ENCODE data around the gene HSD11B1L. TPM values are rescaled to one million over a fixed set of nuclear protein-coding genes. Genes with fewer than 3 reads are reported as not detected.
"Not testable (repeated sequence)": the region's sequence is repeated elsewhere in the genome, so short reads cannot be mapped to it uniquely, and the experiment has no call there.

Gene HSD11B1L
- total RNA-seq, 1 donor from 2014 or later = 7.1 TPM

DNA sequence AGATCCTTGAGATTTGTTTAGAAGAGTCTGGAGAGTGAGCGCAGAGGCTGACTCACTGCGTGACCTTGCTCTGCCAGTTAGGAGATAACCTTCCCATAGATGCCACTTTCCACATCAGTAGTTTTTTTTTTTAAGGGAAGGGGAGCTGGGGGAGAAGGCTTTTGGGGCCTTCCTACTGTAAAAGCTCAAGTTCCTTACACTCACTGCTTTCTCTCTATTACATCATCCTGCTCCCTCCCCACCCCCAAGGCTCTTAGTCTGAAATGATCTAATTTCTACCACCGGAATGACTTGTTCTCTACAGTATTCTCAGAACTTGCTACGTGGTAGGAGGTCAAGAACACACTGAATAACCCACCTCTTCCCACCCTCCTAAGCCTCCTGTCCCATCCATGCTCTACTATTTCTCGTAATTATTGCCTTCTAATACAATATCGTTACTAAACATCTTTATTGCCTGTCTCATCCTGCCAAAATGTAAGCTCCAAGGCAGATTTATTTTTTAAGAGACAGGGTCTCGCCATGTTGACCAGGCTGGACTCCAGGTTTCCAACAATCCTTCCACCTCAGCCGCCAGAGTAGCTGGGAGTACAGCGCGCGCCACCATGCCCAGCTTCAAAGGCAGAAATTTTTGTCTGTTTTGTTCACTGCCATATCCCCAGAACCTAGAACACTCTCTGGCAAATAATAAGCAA, 37.9 kb downstream of the HSD11B1L start:
- H3K36me3 ChIP-seq (ENCODE audit: control insufficient read depth, insufficient read depth, low read length) = peaks cover 7% of the 10 kb centered on the region
- H3K27me3 ChIP-seq (ENCODE audit: control insufficient read depth, insufficient read depth, low read length) = no peaks in the 10 kb centered on the region
- no peak for FAIRE-seq
- peak; percentile 78 for DNase-seq (ENCODE audit: low read depth)
- TF ChIP-seq, protein P1, sequence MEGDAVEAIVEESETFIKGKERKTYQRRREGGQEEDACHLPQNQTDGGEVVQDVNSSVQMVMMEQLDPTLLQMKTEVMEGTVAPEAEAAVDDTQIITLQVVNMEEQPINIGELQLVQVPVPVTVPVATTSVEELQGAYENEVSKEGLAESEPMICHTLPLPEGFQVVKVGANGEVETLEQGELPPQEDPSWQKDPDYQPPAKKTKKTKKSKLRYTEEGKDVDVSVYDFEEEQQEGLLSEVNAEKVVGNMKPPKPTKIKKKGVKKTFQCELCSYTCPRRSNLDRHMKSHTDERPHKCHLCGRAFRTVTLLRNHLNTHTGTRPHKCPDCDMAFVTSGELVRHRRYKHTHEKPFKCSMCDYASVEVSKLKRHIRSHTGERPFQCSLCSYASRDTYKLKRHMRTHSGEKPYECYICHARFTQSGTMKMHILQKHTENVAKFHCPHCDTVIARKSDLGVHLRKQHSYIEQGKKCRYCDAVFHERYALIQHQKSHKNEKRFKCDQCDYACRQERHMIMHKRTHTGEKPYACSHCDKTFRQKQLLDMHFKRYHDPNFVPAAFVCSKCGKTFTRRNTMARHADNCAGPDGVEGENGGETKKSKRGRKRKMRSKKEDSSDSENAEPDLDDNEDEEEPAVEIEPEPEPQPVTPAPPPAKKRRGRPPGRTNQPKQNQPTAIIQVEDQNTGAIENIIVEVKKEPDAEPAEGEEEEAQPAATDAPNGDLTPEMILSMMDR (IDR thresholded peaks at IDR 0.05; ENCODE audit: insufficient read depth, low read length, severe bottlenecking) = no peak
- H3K4me3 ChIP-seq (ENCODE audit: low read depth, low read length) = peak overlapping the region; percentile 89

DNA sequence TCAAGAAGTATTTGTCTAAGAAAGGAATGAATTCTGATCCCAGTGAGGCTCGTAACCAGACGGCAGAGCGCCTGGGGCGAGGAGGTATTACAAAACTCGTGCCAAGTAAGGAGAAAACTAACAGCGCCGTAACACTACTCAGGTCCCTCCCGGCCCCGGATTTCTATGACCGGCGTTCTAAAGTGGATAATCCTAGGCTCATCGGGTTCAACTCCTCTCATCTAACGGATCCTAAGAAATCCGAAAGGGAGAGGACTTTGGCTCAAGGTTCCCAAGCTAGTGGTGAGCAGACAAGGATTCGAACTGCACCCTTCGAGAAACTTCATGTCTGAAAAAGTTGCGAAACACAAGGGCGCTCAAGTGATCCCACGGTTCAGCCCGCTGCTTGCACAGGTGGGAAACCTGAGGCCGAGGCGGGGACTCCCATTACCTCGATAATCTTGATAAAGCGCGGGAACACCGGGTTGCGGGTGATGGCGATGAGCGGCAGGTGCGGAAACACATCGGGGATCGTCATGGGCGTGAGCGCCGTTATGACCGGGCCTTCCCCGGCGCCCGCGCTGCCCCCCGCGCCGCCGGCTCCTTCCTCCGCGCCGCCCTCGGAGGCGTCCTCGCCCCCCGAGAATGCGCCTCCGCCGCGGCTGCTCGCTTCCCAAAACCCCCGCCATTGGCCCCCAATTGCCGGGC, 38.6 kb downstream of the HSD11B1L start:
- FAIRE-seq (no peak), DNase-seq (ENCODE audit: low read depth) (peak; percentile 37)
- peak overlapping the region; percentile 89 for H3K4me3 ChIP-seq (ENCODE audit: low read depth, low read length)

DNA sequence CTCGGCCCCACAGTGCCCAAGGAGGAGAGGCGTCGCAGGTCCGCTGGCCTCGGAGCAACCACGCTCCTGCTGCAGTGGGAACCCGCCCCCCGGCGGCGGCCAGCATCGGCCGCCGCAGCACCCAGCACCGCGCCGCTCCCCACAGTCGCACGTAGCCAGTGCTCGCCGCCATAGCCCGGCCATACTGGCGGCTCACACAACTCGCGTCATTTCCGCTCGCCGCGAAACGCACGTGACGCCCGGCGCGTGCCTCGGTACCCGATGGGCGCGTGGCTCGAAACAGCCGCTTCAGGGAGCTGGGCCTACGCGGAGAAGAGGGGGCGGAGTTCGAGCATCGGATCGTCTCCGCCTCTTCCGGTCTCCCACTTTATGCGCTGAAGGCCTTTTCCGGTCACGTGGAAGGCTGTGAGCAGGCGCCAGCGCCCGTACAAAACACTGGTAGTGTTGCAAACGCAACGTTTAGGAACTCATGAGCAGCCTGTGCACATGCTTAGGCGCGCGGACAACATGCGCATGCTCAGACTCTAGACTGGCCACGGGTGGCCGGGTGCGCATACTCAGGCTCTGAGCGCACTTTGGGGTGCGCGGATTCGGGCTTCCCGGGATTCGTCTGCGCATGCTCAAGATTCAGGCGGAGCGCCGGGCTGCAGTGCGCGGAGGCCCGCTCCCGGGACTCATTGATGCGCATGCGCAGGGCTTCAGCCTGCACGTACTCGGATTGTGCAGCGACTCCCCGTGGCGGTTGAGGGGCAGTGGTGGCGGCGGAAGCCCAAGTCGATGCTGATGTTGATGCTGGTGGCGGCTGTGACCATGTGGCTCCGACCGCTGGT, 39.3 kb downstream of the HSD11B1L start, which contains the start of the genes CATSPERD and LONP1:
TSS of gene CATSPERD (plus strand) at position 677 of the 830 bp plus-strand sequence. CDS start at position 778, 101 bp downstream.
TSS of gene LONP1 (minus strand) at position 186 of the 830 bp plus-strand sequence. CDS start at position 172, 14 bp downstream.
- DNase-seq (ENCODE audit: low read depth) (peak; percentile 96), FAIRE-seq (no peak)
- TF ChIP-seq, protein P1 (IDR thresholded peaks at IDR 0.05; ENCODE audit: insufficient read depth, low read length, severe bottlenecking) = peak; percentile 99
- peak within 1 kb of the TSS; percentile 89 for H3K4me3 ChIP-seq (ENCODE audit: low read depth, low read length)
- no peaks in the 10 kb centered on the region for H3K27me3 ChIP-seq (ENCODE audit: control insufficient read depth, insufficient read depth, low read length)
- peaks cover 3% of the 10 kb centered on the region for H3K36me3 ChIP-seq (ENCODE audit: control insufficient read depth, insufficient read depth, low read length)

More for the DNA sequence above, 38.6 kb downstream of the HSD11B1L start:
- TF ChIP-seq, protein P1 (IDR thresholded peaks at IDR 0.05; ENCODE audit: insufficient read depth, low read length, severe bottlenecking) = no peak
- H3K36me3 ChIP-seq (ENCODE audit: control insufficient read depth, insufficient read depth, low read length) = peaks cover 3% of the 10 kb centered on the region
- no peaks in the 10 kb centered on the region for H3K27me3 ChIP-seq (ENCODE audit: control insufficient read depth, insufficient read depth, low read length)

DNA sequence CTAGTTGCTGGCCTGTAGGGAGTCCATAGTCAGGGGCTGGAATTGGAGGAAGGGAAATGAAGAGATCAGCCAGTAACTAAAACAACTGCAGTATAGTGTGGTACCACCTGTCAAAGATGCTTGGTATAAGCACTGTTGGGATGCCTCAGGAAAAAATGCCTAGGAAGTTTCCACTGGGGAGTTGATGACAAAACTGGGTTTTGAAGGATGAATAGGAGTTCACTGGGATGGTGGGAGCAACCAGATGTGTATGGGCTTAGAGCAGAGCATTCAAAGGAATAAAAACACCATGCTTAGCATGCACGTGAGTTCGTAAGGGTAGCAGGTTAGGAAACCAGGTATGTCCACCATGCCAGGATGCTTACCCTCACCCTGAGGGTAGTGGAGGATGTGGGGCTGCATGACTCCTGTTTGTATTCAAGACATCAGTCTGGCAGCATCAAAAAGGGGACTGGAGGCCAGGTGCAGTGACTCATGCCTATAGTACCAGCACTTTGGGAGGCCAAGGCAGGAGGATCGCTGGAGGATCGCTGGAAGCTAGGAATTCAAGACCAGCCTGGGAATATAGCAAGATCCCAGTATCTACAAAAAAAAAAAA, 46.7 kb downstream of the HSD11B1L start:
- Histone ChIP-seq H3K27me3 (ENCODE audit: control insufficient read depth, insufficient read depth, low read length) (no peaks in the 10 kb centered on the region), H3K4me3 (ENCODE audit: low read depth, low read length) (no peak overlapping the region), H3K36me3 (ENCODE audit: control insufficient read depth, insufficient read depth, low read length) (no peaks in the 10 kb centered on the region)
- TF ChIP-seq, protein P1 (IDR thresholded peaks at IDR 0.05; ENCODE audit: insufficient read depth, low read length, severe bottlenecking) = no peak
- FAIRE-seq = no peak
- DNase-seq (ENCODE audit: low read depth) = no peak

DNA sequence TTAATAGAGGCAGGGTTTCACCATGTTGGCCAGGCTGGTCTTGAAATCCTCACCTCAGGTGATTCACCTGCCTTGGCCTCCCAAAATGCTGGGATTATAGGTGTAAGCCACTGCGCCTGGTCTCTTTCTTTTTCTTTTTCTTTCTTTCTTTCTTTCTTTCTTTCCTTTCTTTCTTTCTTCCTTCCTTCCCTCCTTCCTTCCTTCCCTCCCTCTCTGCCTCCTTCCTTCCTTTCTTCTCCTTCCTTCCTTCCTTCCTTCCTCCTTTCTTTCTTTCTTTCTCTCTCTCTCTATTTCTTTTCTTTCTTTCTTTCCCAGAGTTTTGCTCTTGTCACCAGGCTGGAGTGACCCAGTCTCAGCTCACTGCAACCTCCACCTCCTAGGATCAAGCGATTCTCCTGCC, 52.3 kb downstream of the HSD11B1L start:
- not testable (repeated sequence) for H3K27me3 ChIP-seq (ENCODE audit: control insufficient read depth, insufficient read depth, low read length); H3K4me3 ChIP-seq (ENCODE audit: low read depth, low read length); H3K36me3 ChIP-seq (ENCODE audit: control insufficient read depth, insufficient read depth, low read length); DNase-seq (ENCODE audit: low read depth); FAIRE-seq

Other genes starting within 250 kb of the HSD11B1L start
- gene ZNRF4, start 225.6 kb upstream of the HSD11B1L start, total RNA-seq = not detected in 2 replicates
- 4.2 and 10.1 TPM in 2 replicates for gene TINCR, start 113.1 kb upstream of the HSD11B1L start, total RNA-seq
- gene SAFB2, start 58.3 kb upstream of the HSD11B1L start, total RNA-seq = 24.0 and 37.4 TPM in 2 replicates
- gene SAFB, start 57.9 kb upstream of the HSD11B1L start, total RNA-seq = 44.0 and 80.6 TPM in 2 replicates
- 30.0 and 54.0 TPM in 2 replicates for gene MICOS13, start 511 bp upstream of the HSD11B1L start, total RNA-seq
- 718 and 1,018 TPM in 2 replicates for gene RPL36, start 9.3 kb downstream of the HSD11B1L start, total RNA-seq
- gene LONP1, start 39.1 kb downstream of the HSD11B1L start, total RNA-seq = 220 and 272 TPM in 2 replicates
- gene CATSPERD, start 39.6 kb downstream of the HSD11B1L start, total RNA-seq = not detected in 2 replicates
- gene PRR22, start 103.7 kb downstream of the HSD11B1L start, total RNA-seq = 0.26 and 0.53 TPM in 2 replicates
- 26.8 and 55.5 TPM in 2 replicates for gene DUS3L, start 110.1 kb downstream of the HSD11B1L start, total RNA-seq
- gene NRTN, start 124.0 kb downstream of the HSD11B1L start, total RNA-seq = 0.51 and 1.3 TPM in 2 replicates
- 2.1 and 7.9 TPM in 2 replicates for gene FUT6, start 158.7 kb downstream of the HSD11B1L start, total RNA-seq
- 16.1 and 40.8 TPM in 2 replicates for gene FUT3, start 170.4 kb downstream of the HSD11B1L start, total RNA-seq
- 0.26 TPM in 1 of 2 replicates, not detected in the other for gene FUT5, start 189.5 kb downstream of the HSD11B1L start, total RNA-seq
- gene NDUFA11, start 222.8 kb downstream of the HSD11B1L start, total RNA-seq = 116 and 230 TPM in 2 replicates
- 3.8 and 4.5 TPM in 2 replicates for gene VMAC, start 223.8 kb downstream of the HSD11B1L start, total RNA-seq
- gene CAPS, start 233.2 kb downstream of the HSD11B1L start, total RNA-seq = 8.2 and 18.8 TPM in 2 replicates

Measured in bronchial epithelial cell (primary cell).